Measurements from ENCODE around the gene AK5. TPM values are rescaled to one million over a fixed set of nuclear protein-coding genes. Genes with fewer than 3 reads are reported as not detected.

AK5 gene
- total RNA-seq, 1 experiment from 2014 or later: 0.11 TPM

DNA sequence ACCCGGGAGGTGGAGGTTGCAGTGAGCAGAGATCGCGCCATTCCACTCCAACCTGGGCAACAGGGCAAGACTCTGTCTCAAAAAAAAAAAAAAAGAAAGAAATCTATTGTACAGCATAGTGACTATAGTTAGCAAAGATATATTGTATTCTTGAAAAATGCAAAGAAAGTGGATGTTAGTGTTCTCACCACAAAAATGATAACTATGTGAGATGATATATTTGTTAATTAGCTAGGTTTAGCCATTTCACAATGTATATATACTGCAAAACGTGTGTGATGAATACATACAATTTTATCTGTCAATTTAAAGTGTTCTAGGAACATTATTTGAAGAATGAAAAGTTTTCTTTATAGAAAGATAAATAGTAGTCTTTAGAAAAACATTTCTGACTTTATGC is 179.9 kb downstream of the AK5 start:
- no peak for DNase-seq (ENCODE audit: low read depth, low spot score)
- in situ Hi-C loops (cut with HindIII; ENCODE audit: low pct_unique_long_range_greater_than_20kb, low sequenced_read_pairs): no loop called here

DNA sequence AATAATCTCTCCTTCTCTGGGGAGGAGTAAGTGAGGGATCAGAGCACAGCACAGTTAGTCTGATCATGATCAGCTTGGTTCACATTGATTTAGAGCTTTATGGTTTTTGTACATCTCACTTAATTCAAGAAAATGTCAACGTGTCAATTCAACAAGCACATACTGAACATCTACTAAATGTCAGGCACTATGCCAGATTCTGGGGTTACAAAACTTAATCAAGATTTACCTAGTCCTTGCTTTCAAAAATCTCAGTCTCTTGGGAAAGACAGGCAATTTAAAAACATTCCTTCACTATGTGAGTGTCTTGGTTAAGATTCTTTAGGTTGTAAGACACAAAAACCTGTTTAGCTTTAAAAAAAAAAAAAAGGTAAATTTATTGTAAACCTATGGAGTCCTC is 181.4 kb downstream of the AK5 start:
- DNase-seq (ENCODE audit: low read depth, low spot score): no peak
- in situ Hi-C loops (cut with HindIII; ENCODE audit: low pct_unique_long_range_greater_than_20kb, low sequenced_read_pairs): no loop called here

DNA sequence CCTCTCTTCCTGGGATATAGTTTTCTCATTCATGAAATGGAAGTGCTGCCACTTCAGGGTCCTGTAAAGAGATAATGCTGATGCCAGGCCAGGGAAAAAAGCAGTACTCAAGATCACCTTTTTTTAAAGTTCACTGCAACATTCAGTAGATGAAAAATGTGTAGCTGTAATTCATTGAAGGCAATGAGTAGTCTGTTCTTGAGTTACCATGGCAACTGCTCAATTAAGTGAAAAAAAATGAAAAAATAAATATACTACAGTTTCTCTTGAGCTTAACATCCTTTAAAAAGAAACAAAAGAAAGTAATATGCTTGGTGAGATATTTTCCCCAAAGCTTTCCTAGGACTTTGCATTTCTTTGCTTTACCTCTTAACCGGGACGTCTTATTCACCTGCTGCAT is 183.3 kb downstream of the AK5 start:
- no peak for DNase-seq (ENCODE audit: low read depth, low spot score)
- in situ Hi-C loops (cut with HindIII; ENCODE audit: low pct_unique_long_range_greater_than_20kb, low sequenced_read_pairs): no loop called here

DNA sequence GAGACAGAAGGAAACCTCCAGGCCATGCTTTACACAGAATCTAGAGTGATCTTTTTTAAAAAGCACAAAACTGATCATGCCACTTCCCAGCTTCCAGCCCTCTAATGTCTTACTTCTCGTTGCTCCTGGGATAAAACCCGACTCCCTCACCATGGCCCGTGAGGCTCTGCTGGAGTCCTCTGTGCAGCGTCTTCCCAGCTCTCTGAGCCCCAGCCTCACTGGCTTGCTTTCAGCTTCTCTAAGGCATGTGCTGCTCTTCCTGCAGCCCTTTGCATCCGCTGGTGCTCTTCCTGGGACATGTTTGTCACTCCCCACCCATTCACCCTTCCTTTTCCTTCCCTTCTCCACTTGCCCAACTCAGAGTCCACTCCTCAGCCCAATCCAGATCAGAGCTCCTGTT is 184.1 kb downstream of the AK5 start:
- in situ Hi-C loops (cut with HindIII; ENCODE audit: low pct_unique_long_range_greater_than_20kb, low sequenced_read_pairs): no loop called here
- no peak for DNase-seq (ENCODE audit: low read depth, low spot score)

DNA sequence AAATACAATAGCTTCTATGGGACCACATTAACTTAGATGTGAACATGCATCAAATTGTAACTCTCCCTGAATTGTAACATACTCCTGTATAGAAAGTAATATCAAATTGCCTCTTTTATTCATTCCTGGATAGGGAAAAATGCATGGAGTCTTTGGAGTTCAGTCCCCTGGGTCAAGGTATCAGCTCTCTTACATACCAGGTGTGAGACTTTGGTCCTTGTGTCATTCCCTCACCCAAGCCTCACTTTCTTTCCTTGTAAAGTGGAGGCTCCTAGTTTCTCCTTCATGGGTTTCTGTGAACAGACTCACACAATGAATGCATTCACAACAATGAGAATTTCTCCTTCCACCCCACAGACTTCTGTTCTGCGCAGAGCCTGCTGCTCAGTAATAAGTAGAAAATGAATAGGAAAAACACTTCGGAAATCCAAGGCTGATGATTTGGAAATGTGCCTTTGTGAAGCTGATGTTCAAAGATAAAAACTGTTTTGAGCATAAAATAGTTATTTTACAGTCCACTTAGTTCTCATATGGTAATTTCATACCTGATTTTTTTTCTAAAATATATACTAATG is 185.3 kb downstream of the AK5 start:
- DNase-seq (ENCODE audit: low read depth, low spot score): no peak
- in situ Hi-C loops (cut with HindIII; ENCODE audit: low pct_unique_long_range_greater_than_20kb, low sequenced_read_pairs): no loop called here

DNA sequence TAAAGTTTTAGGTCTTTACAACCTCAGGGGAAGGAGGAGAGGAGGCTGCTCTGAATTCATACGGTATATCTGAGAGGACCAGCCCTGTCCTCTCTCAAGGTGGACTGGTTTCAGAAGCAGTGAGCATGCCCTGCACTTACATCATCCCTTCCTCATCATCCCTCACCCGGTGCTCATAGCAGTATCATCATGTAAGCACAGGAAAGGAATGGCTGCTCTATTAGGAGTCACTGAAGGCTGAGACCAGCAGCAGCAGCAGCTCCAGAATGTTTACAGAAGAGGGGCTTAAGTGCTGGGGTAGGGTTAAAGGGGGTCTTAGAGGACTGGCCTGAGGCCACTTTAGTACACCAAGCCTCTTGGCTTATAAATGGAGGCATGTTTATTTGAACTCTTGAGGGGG is 185.9 kb downstream of the AK5 start:
- in situ Hi-C loops (cut with HindIII; ENCODE audit: low pct_unique_long_range_greater_than_20kb, low sequenced_read_pairs): no loop called here
- no peak for DNase-seq (ENCODE audit: low read depth, low spot score)

DNA sequence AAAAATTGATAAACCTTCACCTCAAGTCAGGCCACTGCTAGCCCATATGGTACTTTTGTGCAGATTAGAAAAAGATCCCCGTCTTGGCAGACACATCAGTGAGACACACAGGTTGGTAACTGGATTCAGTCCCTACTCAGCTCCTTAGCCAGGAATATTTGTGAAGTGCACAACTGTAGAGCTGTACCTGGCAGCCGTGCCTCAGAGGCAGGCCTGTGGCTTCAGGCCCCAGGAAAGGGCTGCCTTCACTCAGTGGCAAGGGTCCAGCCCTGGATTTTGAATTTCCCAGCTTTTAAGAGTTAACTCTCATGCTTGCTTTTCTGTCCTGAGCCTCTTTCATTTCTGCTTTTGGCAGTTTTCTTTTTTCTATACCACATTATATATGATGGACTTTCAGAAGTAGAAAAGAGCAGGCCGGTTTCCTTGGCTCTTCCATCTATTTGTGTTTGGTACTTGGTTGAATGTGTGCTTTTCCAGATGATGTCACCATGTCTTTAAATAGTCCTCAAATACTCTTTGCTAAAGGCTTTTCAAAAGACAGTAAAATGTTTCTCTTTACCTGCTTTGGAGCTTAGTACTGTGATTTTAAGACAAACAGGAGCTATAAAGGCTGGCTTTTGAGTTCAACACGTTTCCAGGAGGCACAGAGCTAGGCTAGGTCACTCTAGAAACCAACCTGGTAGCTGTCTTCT is 186.6 kb downstream of the AK5 start:
- no peak for DNase-seq (ENCODE audit: low read depth, low spot score)
- in situ Hi-C loops (cut with HindIII; ENCODE audit: low pct_unique_long_range_greater_than_20kb, low sequenced_read_pairs): no loop called here

DNA sequence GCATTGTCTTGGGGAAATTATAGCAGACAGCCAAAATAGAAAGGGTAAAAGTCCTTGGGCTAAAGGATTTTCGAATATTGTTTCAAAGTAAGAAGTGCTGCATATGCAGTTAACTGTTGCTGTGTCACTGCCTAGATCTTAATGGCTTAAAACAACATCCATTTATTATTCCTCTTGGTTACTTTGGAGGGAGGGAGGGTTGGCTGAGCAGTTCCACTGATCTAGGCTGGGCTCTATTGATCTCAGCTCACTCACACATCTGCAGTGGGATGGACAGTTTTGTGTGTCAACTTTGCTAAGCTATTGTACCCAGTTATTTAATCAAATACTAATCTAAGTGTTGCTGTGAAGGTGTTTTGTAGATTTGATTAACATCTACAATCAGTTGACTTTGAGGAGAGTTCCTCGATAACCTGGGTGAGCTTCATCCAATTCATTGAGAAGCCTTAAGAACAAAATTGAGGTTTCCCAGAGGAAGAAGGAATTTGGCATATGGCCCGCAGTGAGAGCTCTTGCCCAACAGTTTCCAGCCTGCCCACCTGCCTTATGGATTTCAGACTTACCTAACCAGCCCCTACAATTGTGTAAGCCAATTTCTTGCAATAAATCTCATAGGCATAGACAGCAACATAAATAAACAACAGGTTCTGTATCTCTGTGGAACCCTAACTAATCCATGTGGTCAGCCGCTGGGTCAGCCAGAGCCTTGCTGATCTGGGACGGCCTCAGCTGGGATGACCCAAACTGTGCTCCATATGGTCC is 187.3 kb downstream of the AK5 start:
- DNase-seq (ENCODE audit: low read depth, low spot score): no peak
- in situ Hi-C loops (cut with HindIII; ENCODE audit: low pct_unique_long_range_greater_than_20kb, low sequenced_read_pairs): no loop called here

DNA sequence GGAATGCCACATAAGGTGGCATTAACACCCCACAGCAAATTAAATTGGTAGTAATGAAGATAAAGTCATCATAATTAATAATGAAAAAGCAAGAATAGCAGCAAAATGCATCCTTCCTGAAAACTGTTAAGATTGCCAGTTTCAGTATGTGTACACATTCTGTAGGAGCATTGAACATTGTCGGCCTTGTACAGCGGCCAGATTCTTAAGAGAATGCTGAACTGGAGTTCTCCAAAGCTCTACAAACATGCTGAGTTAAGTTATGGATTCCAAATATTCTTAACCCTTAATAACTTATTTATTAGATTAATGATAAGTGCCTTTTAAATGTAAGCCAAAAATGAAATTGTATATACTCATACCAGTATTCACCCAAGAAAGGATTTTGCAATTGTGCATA is 189.9 kb downstream of the AK5 start:
- in situ Hi-C loops (cut with HindIII; ENCODE audit: low pct_unique_long_range_greater_than_20kb, low sequenced_read_pairs): no loop called here
- DNase-seq (ENCODE audit: low read depth, low spot score): no peak

DNA sequence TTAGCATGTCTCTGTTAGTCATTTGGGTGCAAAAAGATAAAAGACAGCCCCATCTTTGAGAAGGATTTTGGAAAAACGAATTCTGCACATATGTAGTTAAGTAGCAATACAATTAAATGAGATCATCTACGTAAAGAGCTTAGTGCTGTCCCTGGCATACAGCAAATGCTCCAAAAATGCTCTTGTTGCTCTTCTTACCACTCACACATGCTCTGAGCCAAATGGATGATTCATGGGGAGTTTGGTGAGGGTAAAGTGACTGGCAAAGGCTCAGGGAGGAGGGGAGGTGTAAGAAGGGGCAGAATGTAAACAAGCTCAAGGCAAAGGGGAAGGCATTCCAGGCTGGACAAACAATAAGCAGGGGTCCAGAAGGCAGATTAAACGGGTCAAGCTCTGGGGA is 191.9 kb downstream of the AK5 start:
- in situ Hi-C loops (cut with HindIII; ENCODE audit: low pct_unique_long_range_greater_than_20kb, low sequenced_read_pairs): no loop called here
- no peak for DNase-seq (ENCODE audit: low read depth, low spot score)

DNA sequence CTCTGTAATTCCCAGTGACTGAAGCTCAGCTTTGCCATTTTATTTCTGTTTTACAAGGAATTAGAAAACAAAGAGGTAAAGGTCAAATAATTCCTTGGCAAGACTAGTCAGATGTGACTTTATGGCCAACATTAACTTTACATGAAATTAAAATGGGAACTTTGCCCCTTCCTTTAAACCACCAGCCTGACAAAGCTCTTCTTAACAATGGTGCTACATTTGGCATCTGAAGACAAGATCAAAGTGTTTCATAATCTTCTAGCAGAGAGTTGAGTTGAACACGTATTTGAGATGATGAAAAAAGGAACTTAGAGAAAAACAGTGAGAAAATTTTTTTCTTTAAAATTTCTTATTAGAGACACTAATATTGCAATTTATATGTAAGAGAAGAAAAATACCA is 193.8 kb downstream of the AK5 start:
- in situ Hi-C loops (cut with HindIII; ENCODE audit: low pct_unique_long_range_greater_than_20kb, low sequenced_read_pairs): no loop called here
- no peak for DNase-seq (ENCODE audit: low read depth, low spot score)

DNA sequence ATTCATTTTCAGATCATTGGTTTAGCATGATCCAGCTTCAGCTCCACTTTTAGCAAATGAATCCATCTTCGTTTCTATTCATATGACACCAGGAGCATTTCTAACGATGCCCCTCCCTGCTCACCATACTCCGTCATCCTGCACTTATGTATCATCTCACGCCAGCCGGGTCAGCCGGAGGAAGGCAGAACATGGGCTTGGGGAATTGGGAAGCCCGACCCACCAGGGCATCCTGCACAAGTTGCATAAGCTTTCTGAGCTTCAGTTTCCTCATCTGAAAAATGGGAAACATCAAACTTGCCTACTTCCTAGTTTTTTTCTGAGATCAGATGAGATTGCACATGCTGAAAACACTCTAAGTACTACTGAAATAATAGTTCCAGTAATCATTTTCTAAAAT is 194.7 kb downstream of the AK5 start:
- in situ Hi-C loops (cut with HindIII; ENCODE audit: low pct_unique_long_range_greater_than_20kb, low sequenced_read_pairs): no loop called here
- no peak for DNase-seq (ENCODE audit: low read depth, low spot score)

DNA sequence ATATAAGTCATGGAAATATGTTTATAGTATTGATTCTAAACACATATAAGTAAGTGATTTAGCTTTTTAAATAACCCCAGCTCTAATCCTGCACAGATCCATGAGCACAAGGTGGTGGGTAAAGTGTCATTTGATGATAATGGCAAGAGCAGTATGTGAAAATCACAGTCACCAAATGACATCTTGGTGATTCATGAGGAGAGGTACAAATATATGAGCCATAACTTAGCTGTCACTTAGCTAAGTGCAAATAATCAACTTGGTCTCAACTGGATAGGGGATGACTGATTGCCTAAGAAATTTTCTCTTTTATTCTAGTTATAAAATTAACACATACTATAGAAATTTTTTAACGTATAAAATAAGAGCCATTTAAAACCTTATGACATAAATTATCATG is 202.5 kb downstream of the AK5 start:
- no peak for DNase-seq (ENCODE audit: low read depth, low spot score)
- in situ Hi-C loops (cut with HindIII; ENCODE audit: low pct_unique_long_range_greater_than_20kb, low sequenced_read_pairs): no loop called here

DNA sequence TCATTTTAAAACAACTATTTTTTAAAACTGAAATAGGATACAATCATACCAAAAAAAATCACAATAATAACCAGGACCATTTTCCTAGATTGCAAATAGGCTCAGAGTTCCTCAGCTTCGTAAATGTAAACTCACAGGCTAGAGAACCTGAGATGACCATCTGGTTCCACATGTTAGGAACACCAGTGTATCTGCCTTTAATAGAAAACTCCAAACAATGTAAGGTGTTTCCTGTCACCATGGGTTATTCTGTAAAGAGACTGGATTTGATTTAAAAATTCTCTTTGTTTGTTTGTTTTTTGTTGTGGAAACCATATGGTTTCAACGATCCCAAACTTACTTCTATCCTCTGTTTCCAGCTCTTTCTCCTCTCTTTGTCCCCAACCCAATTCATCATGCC is 203.1 kb downstream of the AK5 start:
- in situ Hi-C loops (cut with HindIII; ENCODE audit: low pct_unique_long_range_greater_than_20kb, low sequenced_read_pairs): no loop called here

DNA sequence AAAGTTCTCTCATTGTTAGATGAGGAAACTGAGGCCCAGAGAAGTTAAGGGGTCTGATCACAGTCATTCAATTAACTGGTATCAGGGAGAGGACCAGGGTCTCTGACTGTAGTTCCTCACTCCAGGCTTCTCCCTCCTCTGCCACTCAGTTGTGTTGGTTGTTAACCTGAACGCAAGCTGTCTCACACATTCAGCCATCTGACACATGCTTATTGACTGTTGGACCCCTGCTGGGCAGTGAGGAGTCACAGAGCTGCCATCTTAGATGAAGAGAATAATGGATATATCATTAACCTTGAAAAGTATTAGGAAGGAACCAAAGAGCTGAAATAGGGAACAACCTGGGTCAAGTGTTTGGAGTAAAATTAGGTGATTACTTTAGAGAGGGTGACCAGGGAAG is 205.8 kb downstream of the AK5 start:
- no peak for DNase-seq (ENCODE audit: low read depth, low spot score)
- in situ Hi-C loops (cut with HindIII; ENCODE audit: low pct_unique_long_range_greater_than_20kb, low sequenced_read_pairs): no loop called here

More for the DNA sequence above, 203.1 kb downstream of the AK5 start:
- no peak for DNase-seq (ENCODE audit: low read depth, low spot score)

DNA sequence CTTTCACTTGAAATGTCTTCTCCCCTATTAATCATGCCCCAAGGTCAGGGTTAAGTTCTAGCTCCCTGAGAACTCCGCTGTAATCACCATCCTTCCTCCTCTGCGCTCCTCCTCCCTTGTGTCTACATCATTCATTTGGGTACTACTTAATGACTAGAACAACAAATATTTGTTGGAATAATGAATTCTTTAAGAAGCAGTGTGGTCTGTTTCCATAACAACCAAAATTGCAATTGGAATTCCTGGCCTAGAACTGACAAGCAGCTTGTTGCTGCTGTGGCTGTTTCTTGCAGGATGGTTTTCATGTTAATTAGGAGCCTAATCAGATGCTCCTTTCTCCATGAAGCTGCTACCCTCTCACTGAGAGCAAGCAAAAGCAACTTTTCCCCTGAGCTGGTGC is 208.1 kb downstream of the AK5 start:
- DNase-seq (ENCODE audit: low read depth, low spot score): no peak
- in situ Hi-C loops (cut with HindIII; ENCODE audit: low pct_unique_long_range_greater_than_20kb, low sequenced_read_pairs): no loop called here

DNA sequence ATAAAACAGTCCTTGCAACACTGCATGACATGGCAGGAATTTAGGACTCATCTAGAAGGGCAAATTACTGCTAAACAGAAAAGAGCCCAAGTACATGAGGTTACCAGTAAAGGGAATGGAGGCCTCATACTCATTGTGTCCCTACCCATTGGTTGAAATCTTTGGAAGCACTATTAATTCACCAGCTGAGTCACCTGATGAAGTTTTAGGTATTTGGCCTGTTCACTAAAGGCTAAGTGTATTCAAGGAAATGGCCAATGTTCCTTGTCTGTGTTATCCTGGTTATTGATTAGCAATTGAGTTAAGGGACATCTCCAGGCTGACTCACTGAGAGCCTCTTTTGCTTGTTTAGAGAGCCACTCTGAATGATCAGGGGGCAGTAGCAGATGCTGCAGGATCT is 212.2 kb downstream of the AK5 start:
- in situ Hi-C loops (cut with HindIII; ENCODE audit: low pct_unique_long_range_greater_than_20kb, low sequenced_read_pairs): no loop called here
- no peak for DNase-seq (ENCODE audit: low read depth, low spot score)

DNA sequence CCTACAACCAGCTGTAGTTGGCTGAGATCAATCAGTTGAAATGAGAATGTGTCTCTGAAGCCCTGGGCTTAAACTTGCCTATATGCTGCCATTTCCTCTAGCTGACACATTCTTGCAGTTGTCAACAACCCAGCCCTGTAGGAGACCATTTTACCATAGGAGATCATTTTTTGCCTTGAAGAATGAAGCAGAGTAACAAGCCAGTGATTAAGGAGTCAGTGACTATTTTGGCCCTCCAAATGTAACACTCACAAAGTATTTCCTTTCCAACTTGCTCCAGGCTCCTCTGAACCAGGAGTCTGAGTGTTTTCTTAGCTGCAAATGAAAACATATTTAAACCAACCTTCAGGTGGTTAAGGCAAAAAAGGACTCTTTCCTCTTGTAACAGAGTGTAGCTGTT is 217.1 kb downstream of the AK5 start:
- in situ Hi-C loops (cut with HindIII; ENCODE audit: low pct_unique_long_range_greater_than_20kb, low sequenced_read_pairs): no loop called here
- DNase-seq (ENCODE audit: low read depth, low spot score): no peak

DNA sequence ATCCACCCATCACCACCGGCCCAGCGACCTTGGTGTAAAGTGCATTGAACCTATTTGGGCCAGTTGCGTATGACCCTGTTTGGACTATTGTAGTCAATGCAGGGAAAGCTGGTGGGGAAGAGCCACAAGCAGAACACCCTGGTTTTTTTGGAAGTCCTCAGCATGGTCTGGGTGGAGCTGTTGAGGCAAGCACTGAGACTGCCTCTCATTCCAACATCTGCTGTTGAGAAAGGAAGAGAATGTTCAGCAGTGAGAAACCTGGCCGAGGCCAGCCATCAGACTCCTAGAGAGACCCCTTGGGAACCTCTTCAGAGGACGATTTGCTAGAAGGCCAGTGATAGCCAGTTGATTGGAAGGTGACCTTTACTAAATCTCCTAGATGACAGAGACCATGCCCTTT is 217.6 kb downstream of the AK5 start:
- in situ Hi-C loops (cut with HindIII; ENCODE audit: low pct_unique_long_range_greater_than_20kb, low sequenced_read_pairs): no loop called here
- no peak for DNase-seq (ENCODE audit: low read depth, low spot score)

Measured in SK-MEL-5 (cell line).